Inferior parietal cortex (tissue), 1 donor: ENCODE data around the gene SYT8.

ENCODE experiments used
- DNase-seq: peaks from one replicate; pipeline ENCODE4 v3.0.0-alpha.2; 2016; ENCODE audit errors: extremely low spot score

The SYT8 gene

DNA sequence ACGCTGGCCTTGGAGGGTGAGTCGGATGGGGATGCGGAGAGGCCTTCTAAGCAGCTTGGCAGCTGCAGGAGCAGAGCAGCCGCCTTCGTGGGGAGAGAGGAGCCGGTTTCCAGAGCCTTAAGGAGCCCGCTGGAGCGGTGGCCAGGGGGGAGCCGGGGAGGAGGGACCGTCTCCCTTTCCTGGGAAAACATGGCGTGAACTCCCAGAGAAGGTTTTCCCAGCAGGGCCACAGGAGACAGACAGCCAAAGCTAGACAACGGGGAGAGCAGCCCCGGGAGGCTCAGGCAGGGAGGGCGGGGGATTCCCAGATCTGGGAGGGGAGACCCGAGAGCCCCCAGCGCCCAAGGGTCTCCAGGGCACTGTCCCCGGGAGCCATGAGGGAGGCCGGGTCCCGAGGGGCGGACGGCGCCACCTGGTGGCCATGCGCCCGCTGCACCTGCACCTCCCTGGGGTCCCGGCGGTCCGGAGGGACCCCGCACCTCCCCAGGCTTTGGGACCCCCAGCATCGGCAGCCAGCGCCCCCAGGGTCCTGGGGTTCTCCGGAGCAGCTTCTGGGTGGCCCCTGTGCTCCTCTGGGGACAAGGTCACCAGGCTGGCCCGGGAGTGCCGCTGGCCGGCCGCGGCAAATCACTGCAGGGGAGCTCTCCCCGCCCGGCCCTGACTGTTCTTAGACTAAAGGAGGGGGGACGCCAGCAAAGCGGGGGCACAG is 2.4 kb upstream of the SYT8 start:
- peak; percentile 57 for DNase-seq

DNA sequence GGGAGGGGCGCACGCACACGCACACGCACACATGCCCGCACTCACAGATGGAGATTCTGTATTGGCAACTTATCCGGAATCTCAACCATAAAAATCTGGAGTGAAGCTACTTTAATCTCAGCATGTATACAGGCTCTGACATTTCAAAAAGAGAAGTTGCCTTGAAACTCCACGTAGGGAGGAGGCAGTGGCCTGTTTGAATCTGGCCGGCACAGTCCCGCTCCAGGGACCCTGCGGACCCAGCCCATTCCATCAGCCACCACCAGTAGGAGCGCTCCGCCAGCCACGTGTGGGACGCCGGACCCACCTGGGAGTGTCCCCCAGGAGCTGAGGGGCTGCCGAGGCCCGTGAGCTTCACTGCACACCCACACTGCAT is 1.9 kb upstream of the SYT8 start:
- no peak for DNase-seq

DNA sequence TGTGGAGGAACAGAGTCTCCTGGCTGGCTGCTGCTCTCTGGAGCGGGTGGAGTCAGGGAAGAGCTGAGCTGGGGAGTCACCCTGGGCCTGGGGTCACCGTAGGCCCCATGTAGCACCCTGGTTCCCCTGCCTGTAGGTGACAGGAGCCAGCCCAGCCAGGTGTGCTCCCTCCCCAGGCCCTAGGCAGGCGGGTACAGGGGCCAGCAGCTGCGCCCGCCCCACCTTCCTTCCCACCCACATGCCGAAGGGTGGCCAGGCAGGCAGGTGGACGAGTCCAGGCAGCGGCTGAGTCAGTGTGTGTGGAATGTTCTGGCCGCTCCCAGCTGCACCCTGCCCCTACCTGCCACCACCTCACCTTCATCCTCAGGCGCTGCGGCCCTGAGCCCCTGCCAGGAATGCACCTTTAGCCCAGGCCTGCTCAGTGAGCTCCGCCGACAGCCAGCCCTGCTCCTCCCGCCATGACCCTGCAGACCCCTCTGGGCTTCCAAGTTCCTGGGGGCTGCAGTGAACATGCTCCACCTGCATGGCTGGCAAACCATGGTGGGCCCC is 654 bp upstream of the SYT8 start:
- no peak for DNase-seq

DNA sequence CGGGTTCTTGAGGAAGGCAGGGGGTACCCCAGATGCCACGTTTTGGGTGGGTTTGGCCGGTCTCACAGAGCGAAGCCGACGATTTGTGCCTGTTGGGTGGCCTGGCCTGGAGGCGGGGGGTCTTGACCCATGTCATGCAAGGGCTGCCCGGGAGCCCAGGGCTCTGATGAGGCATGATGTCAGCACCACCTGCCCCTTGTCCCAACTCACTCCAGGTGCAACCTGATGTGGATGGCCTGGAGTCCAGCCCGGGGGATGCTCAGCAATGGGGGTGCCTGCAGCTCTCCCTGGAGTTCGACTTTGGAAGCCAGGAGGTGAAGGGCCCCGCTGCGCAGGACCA is 851 bp downstream of the SYT8 start:
- DNase-seq: no peak

DNA sequence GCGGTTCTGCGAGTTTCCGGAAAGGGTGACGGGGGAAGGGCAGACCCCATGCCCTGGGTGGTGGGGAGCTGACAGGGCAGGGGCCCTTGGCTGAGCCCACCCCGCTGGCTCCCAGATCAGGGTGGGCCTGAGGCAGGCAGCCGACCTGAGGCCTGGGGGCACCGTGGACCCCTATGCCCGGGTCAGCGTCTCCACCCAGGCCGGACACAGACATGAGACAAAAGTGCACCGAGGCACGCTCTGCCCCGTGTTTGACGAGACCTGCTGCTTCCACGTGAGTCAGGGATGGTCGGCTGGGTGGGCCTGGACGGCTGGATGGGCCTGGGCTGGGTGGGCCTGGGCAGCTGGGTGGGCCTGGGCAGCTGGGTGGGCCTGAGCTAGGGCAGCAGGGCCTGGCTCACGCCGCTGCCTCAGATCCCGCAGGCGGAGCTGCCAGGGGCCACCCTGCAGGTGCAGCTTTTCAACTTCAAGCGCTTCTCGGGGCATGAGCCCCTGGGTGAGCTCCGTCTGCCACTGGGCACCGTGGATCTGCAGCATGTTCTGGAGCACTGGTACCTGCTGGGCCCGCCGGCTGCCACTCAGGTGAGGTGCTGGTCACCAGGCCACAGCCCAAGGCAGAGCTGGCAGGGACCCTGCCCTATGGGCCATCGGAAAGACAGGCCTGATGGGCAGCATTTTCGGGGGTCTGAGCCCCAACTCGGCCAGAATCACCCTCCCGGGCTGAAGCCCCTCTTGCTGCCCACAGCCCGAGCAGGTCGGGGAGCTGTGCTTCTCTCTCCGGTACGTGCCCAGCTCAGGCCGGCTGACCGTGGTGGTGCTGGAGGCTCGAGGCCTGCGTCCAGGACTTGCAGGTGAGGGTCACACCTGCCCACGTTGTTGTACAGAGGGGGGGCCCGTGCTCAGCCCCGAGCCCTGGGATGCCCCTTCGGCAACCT is 1.5 kb downstream of the SYT8 start:
- no peak for DNase-seq

DNA sequence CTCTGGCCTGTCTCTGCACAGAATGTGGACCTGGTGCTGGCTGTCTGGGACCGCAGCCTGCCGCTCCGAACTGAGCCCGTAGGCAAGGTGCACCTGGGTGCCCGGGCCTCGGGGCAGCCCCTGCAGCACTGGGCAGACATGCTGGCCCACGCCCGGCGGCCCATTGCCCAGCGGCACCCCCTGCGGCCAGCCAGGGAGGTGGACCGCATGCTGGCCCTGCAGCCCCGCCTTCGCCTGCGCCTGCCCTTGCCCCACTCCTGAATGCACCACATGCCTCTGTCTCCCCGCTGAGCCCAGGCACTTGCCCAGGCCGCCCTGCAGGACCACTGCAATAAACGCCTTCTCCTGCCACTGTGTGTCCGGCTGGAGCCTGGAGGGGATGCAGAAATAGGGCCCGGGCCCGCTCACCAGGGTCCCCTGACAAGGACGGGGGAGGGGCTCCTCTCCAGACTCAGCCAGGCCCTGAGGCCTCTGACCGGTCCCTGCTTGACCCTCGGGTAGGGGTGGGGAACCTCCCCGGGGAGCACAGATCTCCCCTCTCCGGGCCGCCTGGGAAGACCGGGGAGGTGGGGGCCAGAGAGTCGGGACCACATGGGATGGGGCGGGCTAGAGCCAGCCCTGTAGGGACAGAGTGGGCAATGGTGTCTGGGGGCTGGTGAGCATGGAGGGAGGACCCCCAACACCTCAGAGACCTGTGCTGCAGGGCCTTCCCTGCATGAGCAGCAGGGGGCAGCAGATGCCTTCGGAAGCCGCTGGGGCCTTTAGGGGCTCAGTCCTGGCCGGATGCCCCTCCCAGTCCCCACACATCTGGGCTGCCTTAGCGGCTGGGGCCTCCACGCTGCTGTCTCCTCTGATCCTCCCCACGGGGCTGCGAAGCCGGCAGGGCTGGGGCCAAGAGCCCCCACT is 2.6 kb downstream of the SYT8 start:
- peak; percentile 42 for DNase-seq

DNA sequence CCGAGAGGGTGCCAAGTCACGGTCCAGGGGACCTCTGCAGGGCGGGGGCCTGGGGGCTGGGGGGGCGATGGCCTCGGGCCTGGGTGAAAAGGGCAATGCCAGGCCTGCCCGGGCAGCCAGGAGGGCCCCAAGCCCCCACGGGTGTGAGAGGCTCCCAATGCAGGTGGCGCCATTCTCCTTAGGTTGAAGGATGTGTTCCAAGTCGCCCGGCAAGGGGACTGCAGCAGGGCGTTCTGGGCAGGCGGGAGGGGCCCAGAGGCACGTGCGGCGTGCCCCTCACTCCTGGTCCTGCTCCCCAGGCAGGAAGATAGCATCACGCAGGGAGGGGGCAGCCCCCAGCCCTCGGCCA is 3.3 kb downstream of the SYT8 start:
- DNase-seq: no peak

DNA sequence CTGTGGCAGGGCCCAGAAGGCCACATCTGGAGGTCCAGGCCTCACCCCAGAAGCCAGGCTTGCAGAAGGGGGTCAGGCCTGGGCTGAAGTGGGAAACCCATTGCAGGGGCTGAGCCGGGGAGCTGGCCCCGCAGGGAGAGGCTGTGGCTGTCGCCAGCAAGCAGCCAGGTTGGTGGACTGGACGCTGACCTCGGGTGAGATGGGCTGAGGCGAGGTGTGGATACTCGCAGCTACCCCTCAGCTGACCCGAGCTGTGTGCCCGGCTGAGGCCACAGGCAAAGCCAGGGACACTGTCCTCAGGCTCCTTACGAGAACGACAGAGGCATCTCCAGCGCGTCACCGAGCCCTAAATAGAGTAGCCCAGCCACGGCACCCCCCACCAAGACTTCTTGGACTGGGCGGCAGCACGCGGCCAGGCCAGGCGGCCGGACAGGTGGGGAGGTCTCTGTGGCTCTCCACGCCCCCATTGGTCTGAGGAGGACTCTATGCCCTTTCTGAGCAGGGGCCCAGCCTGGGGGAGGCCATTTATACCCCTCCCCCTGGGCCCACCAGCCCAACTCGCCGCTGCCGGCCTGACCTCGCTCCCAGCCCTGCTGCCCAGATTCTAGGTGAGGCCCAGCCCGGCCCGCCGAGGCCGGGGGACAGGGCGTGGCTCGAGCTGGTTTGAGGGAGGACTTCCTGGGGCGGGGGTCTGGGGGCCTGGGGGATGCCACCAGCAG is 3.8 kb downstream of the SYT8 start, which contains the start of gene TNNI2:
TSS of gene TNNI2 (plus strand) at position 556 of the 719 bp plus-strand sequence. CDS start 716 bp downstream, outside the sequence.
- DNase-seq: no peak

DNA sequence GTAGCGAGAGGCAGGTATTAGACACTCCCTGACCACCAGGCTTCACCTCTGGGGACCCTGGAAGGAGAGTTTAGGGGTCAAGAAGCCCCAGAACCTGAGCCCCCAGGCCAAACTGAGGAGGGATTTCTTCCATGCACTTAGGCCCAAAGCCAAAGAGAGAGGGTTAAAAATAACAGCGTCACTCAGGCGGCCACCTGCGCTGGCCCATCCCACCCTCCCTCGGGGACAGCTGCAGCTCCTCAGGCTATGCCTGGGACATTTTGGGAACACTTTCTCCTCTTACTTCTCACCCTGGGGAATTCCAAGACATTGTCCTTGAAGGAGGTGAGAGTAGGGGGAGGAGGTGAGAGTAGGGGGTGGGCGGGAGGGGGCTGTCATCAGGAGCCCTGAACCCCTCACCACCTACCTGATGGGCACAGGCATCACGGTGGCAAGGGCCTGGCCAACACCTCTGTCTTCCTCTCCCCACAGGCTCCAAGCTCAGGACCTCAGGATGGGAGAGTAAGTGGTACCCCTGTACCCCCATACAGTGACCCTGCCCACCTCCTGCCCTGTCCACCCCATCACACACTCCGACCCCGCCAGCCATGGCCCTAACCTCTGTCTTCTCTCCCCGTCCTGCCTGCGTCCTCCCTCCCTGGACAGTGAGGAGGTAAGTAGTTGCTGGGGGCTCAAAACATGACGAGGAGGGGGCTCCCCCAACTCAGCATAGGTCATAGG is 4.6 kb downstream of the SYT8 start:
- DNase-seq: no peak

DNA sequence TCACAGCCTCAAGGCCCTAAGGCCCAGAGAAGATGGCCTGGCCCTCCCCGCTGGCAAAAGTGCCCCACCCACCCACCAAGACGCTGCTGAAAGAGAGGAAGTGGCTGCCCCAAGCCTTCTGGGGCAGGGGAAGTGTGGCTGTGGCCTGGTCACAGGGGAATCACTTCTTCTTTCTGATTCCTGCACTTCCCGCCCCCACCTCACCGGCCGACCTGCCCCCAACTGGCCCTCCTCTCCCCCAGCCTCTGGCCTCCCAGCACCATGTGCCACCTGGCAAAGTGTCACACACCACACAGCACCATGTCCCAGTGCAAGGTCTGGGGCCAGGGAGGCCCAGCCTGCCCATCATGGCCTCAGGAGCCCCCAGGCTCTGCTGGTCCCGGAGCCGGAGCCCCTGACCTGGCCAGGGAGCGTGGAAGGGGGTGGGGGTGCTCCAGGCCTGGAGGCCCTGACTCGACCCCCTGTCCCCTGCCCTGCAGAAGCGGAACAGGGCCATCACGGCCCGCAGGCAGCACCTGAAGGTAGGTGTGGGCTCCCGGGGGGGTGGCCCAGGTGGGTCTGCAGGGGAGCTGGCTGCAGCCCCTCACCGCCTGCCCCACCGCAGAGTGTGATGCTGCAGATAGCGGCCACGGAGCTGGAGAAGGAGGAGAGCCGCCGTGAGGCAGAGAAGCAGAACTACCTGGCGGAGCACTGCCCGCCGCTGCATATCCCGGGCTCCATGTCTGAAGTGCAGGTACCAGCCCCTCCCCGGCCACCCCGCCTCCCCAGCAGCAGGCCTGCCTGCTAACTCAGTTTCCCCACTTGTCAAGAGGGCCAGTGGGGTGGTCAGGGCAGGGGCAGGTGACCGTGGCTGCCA is 5.4 kb downstream of the SYT8 start:
- DNase-seq: no peak

DNA sequence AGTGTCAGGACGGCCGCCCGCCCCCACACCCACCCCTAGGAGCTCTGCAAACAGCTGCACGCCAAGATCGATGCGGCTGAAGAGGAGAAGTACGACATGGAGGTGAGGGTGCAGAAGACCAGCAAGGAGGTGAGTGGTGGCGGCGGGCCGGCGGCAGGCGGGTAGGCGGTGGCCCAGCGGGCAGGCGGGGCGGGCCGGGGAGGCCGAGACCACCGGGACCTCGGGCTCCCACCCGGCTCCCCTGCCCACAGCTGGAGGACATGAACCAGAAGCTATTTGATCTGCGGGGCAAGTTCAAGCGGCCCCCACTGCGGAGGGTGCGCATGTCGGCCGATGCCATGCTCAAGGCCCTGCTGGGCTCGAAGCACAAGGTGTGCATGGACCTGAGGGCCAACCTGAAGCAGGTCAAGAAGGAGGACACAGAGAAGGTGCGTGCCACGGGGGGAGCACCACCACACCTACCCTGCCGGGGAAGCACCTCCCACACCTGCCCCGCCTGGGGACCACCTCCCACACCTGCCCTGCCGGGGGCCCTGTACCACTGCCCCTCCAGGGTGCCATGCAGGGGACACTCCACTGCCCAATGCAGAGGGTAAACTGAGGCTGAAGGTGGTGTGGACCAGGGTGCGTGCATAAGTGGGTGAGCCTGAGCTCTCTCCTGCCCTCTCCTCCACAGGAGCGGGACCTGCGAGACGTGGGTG is 6.1 kb downstream of the SYT8 start:
- no peak for DNase-seq

DNA sequence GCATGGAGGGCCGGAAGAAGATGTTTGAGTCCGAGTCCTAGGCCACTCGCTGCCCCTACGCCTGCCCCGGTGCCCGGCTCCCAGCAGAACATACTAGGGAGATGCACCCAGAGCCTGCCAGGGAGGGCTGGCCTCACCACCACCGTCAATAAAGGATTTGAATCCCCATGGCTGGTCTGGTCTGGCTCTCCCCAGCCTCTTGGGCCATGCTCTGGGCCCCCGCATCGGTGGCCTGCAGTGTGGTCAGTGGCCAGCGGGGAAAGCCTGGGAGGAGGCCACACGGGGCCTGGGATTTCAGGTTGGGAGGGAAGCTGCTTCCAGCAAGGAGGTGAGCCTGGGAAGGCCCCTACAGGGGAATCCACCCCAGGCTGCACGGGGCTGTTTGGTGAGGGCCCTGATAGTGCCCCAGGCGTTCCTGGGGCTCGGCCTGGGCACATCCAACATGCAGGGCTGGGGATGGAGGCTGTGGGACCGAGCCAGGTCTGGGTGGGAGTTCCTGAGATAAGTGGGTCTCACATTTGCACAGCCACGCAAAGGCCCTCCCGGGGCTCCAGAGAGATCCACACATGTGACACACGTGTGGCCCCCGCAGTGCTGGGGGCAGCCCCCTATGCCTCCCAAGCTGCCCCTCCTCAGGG is 6.8 kb downstream of the SYT8 start:
- DNase-seq: no peak

DNA sequence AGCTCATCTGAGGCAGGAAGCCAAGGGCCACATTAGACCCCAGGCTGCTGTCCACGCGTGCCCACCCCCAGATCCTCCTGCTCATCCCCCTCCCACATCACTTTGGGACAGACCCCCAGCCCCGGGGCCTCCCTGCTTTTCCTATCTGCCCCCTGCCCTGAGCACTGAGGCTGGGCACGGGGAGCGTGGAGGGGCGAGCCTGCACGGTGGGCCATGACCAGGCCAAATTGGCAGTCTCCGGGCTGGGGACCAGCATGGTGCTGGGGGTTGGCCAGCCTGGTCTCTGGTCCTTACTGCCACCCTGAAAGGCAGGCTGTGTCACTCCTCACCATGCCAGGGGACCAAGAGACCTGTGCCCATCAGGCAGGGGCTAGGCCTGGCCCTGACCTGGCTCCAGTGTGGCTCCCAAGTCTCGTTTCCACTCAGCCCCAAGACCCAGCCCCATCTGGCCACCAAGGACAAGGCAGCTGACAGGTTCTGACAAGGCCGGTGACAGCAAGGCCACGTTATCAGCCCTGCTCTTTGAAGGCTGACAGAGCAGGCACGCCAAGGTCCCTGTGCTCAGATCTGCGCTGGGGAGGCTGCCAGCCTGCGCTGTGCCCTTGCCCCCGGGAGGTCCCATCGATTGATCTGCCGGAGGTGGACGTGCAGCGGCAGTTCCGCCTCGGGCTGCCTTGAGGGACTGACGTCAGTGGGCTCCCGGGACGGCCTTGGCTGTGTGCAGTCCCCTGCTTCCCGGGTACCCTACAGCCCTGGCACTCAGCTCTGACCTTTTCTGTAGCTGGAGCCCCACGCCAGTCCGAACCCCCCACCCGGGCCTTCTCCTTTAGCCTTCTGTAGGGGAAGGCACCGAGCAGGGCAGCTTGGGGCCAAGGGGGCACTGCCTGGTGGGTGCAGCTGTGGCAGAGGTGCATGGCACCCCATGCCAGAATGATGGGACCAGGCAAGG is 7.6 kb downstream of the SYT8 start:
- DNase-seq: no peak

DNA sequence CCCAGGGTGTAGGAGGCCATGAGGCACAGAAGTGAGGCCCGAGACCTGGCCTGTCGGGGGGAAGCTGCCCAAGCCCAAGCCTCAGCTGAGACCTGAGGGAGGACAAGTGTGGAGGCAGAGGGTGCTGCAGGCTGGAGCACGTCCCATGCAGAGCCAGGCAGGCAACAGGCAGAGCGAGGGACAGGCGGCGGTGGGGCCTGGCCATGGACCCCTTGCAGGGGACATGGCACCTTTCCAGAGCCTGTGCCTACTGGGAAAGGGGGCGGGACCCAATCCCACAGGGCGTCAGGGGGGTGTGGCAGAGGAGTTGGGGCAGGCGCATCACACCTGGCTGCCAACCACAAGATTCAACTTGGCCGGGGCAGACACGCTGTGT is 8.3 kb downstream of the SYT8 start:
- no peak for DNase-seq

DNA sequence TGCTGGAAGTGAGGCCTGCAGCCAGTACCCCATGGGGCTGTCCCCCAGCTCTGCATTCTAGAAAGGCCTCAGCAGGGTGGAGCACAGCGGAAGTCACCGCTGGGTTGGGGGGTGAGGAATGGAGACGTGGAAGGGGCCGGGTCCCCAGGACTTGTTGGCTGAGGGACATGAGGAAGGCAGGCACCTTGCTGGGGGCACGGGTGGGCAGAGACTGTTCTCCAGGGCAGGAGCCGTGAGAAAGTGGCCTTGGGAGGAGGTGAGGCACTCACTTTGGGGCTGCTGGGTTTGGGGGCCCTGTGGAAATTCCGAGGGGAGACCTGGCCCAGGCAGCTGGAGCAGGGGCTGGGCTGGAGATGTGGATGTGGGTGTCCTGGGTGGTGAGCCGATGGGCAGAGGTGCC is 9.0 kb downstream of the SYT8 start:
- DNase-seq: no peak

DNA sequence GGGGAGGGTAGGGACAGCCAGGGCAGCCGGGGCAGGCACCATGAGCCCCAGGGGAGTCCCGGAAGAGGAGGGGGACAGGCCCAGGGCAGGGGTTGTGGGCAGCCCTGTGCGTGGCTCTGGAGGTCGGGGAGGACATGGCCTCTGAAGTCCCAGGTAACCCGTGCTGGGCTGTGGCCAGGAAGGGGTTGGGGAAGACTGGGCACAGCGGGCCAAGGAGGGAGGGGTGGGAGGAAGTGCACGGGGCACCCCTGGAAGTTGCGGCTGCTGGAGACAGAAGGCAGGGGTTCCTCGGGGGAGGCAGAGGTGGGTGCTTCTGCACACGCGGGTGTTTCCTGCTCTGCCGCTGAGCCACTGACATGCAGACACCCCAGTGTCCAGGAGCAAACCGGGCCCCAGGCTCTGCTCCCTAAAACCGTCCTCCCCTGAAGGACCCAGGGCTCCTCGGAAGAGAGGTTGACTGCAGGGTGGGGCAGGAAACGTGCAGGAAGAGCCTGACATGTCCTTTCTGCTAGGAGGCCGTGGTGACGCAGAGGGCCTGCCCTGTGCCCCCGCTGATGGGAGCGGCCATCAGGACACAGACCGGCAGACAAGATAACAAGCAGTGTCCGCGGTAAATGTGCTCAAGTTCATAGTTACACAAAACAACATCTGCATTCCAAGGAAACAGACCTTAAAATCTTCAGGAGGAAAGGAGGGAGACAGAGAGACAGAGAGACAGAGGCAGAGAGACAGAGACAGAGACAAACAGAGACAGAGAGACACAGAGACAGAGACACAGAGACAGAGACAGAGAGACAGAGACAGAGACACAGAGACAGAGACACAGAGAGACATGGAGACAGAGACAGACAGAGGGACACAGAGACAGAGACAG is 9.7 kb downstream of the SYT8 start:
- DNase-seq: no peak

DNA sequence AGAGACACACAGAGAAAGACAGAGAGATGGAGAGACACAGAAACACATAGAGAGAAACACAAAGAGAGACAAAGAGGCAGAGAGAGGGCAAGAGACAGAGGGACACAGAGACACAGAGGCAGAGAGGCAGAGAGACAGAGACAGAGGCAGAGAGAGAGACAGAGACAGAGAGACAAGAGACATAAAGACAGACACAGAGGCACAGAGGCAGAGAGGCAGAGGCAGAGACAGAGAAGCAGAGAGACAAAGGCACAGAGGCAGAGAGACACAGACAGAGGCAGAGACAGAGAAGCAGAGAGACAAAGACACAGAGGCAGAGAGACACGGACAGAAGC is 10.3 kb downstream of the SYT8 start:
- DNase-seq: no peak
